IMR-90 (cell line): Measurements from ENCODE around the gene NFIA. TPM values are rescaled to one million over a fixed set of nuclear protein-coding genes. Genes with fewer than 3 reads are reported as not detected.

Experiments used
- ATAC-seq: fragments of 200-7000 bp; cut with Tn5 transposase; 2 replicates; pipeline ENCODE4 v1.9.1; 2020; ENCODE audit warnings: low read depth, mild to moderate bottlenecking, moderate library complexity
- BruUV-seq: library from RNA; stranded (reverse); fragments of 400-500 nt; replicated peaks from 2 replicates; lab custom pipeline; 2021; lab: Mats Ljungman, UMichigan
- CTCF ChIA-PET: fragments of 300-600 bp; formaldehyde crosslinking; extraction: SDS; loops from one replicate; lab custom pipeline; 2021; ENCODE audit warnings: antibody characterized with exemption; lab: Yijun Ruan, JAX
- POLR2A ChIA-PET: fragments of 300-600 bp; sonication (Branson Sonifier 250); formaldehyde crosslinking; loops from one replicate; lab custom pipeline; 2022; ENCODE audit warnings: antibody characterized with exemption; ENCODE audit not compliant: unreplicated experiment; lab: Charles Lee
- DNase-seq: peaks from one replicate; pipeline ENCODE4 v3.0.0; 2013
- H2AFZ ChIP-seq: replicated peaks from 2 replicates; pipeline ENCODE3; 2013; ENCODE audit warnings: low read length, mild to moderate bottlenecking; ENCODE audit not compliant: poor library complexity
- H2AK5ac ChIP-seq: 2 replicates; pipeline ENCODE4 v1.6.1; 2013; ENCODE audit warnings: low read depth, low read length, inconsistent platforms
- H2AK9ac ChIP-seq: replicated peaks from 2 replicates; pipeline ENCODE3; 2013; ENCODE audit warnings: mild to moderate bottlenecking, low read depth, low read length, moderate library complexity; ENCODE audit not compliant: poor library complexity
- H2BK120ac ChIP-seq: 2 replicates; pipeline ENCODE4 v1.6.1; 2013; ENCODE audit warnings: low read depth, low read length, inconsistent platforms
- H2BK15ac ChIP-seq: 3 replicates; pipeline ENCODE4 v1.6.1; 2013; ENCODE audit warnings: low read depth, low read length, inconsistent platforms
- H2BK20ac ChIP-seq: 2 replicates; pipeline ENCODE4 v1.6.1; 2013; ENCODE audit warnings: low read depth, mild to moderate bottlenecking, inconsistent platforms, low read length, moderate library complexity
- H2BK5ac ChIP-seq: 2 replicates; pipeline ENCODE4 v1.6.1; 2013; ENCODE audit warnings: mild to moderate bottlenecking, low read depth, low read length, inconsistent platforms; ENCODE audit not compliant: poor library complexity, severe bottlenecking
- H3K14ac ChIP-seq: replicated peaks from 2 replicates; pipeline ENCODE4 v1.6.1; 2013; ENCODE audit warnings: low read depth, low read length, inconsistent platforms
- H3K18ac ChIP-seq: 2 replicates; pipeline ENCODE4 v1.6.1; 2013; ENCODE audit warnings: low read depth, low read length, control low read depth
- H3K23ac ChIP-seq: 2 replicates; pipeline ENCODE4 v1.6.1; 2013; ENCODE audit warnings: low read depth, low read length, inconsistent platforms
- H3K27ac ChIP-seq: 2 replicates; pipeline ENCODE4 v1.5.1; 2013; ENCODE audit warnings: mild to moderate bottlenecking, control low read depth, low read length; ENCODE audit not compliant: insufficient read depth
- H3K27me3 ChIP-seq: 2 replicates; pipeline ENCODE4 v1.6.1; 2013; ENCODE audit warnings: low read length; ENCODE audit not compliant: control insufficient read depth, insufficient read depth
- H3K36me3 ChIP-seq: 2 replicates; pipeline ENCODE4 v1.6.1; 2013; ENCODE audit warnings: low read length, mixed read lengths; ENCODE audit not compliant: control insufficient read depth, insufficient read depth
- H3K4ac ChIP-seq: 2 replicates; pipeline ENCODE4 v1.6.1; 2013; ENCODE audit warnings: low read depth, low read length, inconsistent platforms
- H3K4me1 ChIP-seq: 2 replicates; pipeline ENCODE4 v1.6.1; 2013; ENCODE audit warnings: low read length, mixed read lengths; ENCODE audit not compliant: control insufficient read depth, insufficient read depth
- H3K4me2 ChIP-seq: 2 replicates; pipeline ENCODE4 v1.6.1; 2013; ENCODE audit warnings: low read depth, mild to moderate bottlenecking, control low read depth, low read length, moderate library complexity
- H3K4me3 ChIP-seq: 2 replicates; pipeline ENCODE4 v1.5.1; 2013; ENCODE audit warnings: low read depth, mild to moderate bottlenecking, control low read depth, low read length, moderate library complexity; ENCODE audit not compliant: insufficient read depth
- H3K56ac ChIP-seq: 2 replicates; pipeline ENCODE4 v1.6.1; 2013; ENCODE audit warnings: low read length, inconsistent platforms; ENCODE audit not compliant: insufficient read depth; ENCODE audit errors: extremely low read depth
- H3K79me1 ChIP-seq, 2 experiments: 2 replicates each; pipeline ENCODE4 v1.6.1; 2013; ENCODE audit warnings: low read length in 2 of 2, inconsistent platforms in 1 of 2, low read depth in 1 of 2
- H3K9ac ChIP-seq: 2 replicates; pipeline ENCODE4 v1.6.1; 2013; ENCODE audit warnings: low read depth, low read length, control low read depth
- H3K9me1 ChIP-seq: 2 replicates; pipeline ENCODE4 v1.6.1; 2013; ENCODE audit warnings: low read length, inconsistent platforms; ENCODE audit not compliant: insufficient read depth
- H3K9me3 ChIP-seq: 2 replicates; pipeline ENCODE4 v1.6.1; 2013; ENCODE audit warnings: low read length; ENCODE audit not compliant: control insufficient read depth, insufficient read depth
- H4K20me1 ChIP-seq: 2 replicates; pipeline ENCODE4 v1.6.1; 2013; ENCODE audit warnings: low read length, inconsistent platforms; ENCODE audit not compliant: insufficient read depth
- H4K5ac ChIP-seq: 2 replicates; pipeline ENCODE4 v1.6.1; 2013; ENCODE audit warnings: mild to moderate bottlenecking, low read depth, low read length, control low read depth
- H4K8ac ChIP-seq, 2 experiments: 2 replicates each; pipeline ENCODE4 v1.6.1; 2013; ENCODE audit warnings: low read depth in 2 of 2, low read length in 2 of 2, control low read depth in 1 of 2, inconsistent platforms in 1 of 2
- H4K91ac ChIP-seq: 2 replicates; pipeline ENCODE4 v1.6.1; 2013; ENCODE audit warnings: low read depth, low read length, inconsistent platforms; ENCODE audit not compliant: insufficient read depth
- BHLHE40 ChIP-seq: fragments of 150-350 bp; IDR thresholded peaks from 2 replicates; pipeline ENCODE4 v1.6.1; 2016; ENCODE audit warnings: mild to moderate bottlenecking, low read depth, low read length
- CEBPB ChIP-seq: IDR thresholded peaks from 2 replicates; pipeline ENCODE4 v1.6.1; 2012; ENCODE audit warnings: low read depth, low read length, improper control_type of control experiment
- CTCF ChIP-seq: conservative IDR thresholded peaks from 2 replicates; pipeline ENCODE4 v1.5.1; 2012; ENCODE audit warnings: mild to moderate bottlenecking, low read depth, low read length, improper control_type of control experiment
- ELK1 ChIP-seq: fragments of 150-350 bp; IDR thresholded peaks from 2 replicates; pipeline ENCODE4 v1.6.1; 2016; ENCODE audit warnings: low read depth, mild to moderate bottlenecking, low read length, moderate library complexity, borderline replicate concordance
- FOS ChIP-seq: fragments of 150-350 bp; IDR thresholded peaks from 2 replicates; pipeline ENCODE4 v1.6.1; 2016; ENCODE audit warnings: low read depth, low read length
- MAFK ChIP-seq: IDR thresholded peaks from 2 replicates; pipeline ENCODE4 v1.6.1; 2012; ENCODE audit warnings: low read depth, low read length, improper control_type of control experiment
- MAZ ChIP-seq: IDR thresholded peaks from 2 replicates; pipeline ENCODE4 v1.6.1; 2012; ENCODE audit warnings: low read depth, mild to moderate bottlenecking, low read length, improper control_type of control experiment, moderate library complexity, borderline replicate concordance
- MXI1 ChIP-seq: IDR thresholded peaks from 2 replicates; pipeline ENCODE4 v1.6.1; 2012; ENCODE audit warnings: low read depth, mild to moderate bottlenecking, low read length, moderate library complexity, borderline replicate concordance
- NFE2L2 ChIP-seq: fragments of 150-350 bp; IDR thresholded peaks from 2 replicates; pipeline ENCODE4 v1.6.1; 2016; ENCODE audit warnings: low read depth, mild to moderate bottlenecking, low read length
- POLR2A ChIP-seq: IDR thresholded peaks from 2 replicates; pipeline ENCODE4 v1.6.1; 2012; ENCODE audit warnings: mild to moderate bottlenecking, low read depth, low read length
- RAD21 ChIP-seq: IDR thresholded peaks from 2 replicates; pipeline ENCODE4 v1.6.1; 2012; ENCODE audit warnings: low read length, improper control_type of control experiment
- RCOR1 ChIP-seq: IDR thresholded peaks from 2 replicates; pipeline ENCODE4 v1.6.1; 2012; ENCODE audit warnings: mild to moderate bottlenecking, low read length, improper control_type of control experiment; ENCODE audit not compliant: insufficient replicate concordance
- RFX5 ChIP-seq: IDR thresholded peaks from 2 replicates; pipeline ENCODE4 v1.8.0; 2012; ENCODE audit warnings: low read depth, mild to moderate bottlenecking, low read length, moderate library complexity
- SMC3 ChIP-seq: fragments of 150-350 bp; IDR thresholded peaks from 2 replicates; pipeline ENCODE4 v1.6.1; 2016; ENCODE audit warnings: low read depth, mild to moderate bottlenecking, antibody characterized with exemption, low read length, moderate library complexity
- USF2 ChIP-seq: fragments of 150-350 bp; IDR thresholded peaks from 2 replicates; pipeline ENCODE4 v1.6.1; 2017; ENCODE audit warnings: mild to moderate bottlenecking, antibody characterized with exemption, low read length, low read depth
- WGBS, 2 experiments: methylation state at CpG; one replicate each; pipeline versions ENCODE4 v1.1.5 to v1.1.7; 2013; ENCODE audit warnings: missing lambda C conversion rate in 2 of 2; ENCODE audit not compliant: insufficient read length in 1 of 2; ENCODE audit errors: extremely low coverage in 2 of 2; 5-methylcytosine and 5-hydroxymethylcytosine counted together
- dilution Hi-C: fragments of 300-500 bp; cut with HindIII; formaldehyde crosslinking; loops from one replicate; pipeline ENCODE4 v1.14.3; 2018; ENCODE audit warnings: low sequenced_read_pairs; ENCODE audit not compliant: unreplicated experiment
- in situ Hi-C: fragments of 300-500 bp; cut with MboI; formaldehyde crosslinking; loops from 3 replicates; pipeline ENCODE4 v1.14.3; 2019; ENCODE audit warnings: low sequenced_read_pairs, inconsistent platforms, mixed read lengths
- intact Hi-C: fragments of 100-400 bp; cut with micrococcal nuclease; formaldehyde crosslinking; loops from 2 replicates; pipeline ENCODE4 v1.10.0; 2022
- polyA plus RNA-seq, 3 experiments: library from polyadenylated mRNA; depleted of rRNA; stranded (reverse); fragments of >200 nt; gene quantifications; 2 replicates each; pipeline ENCODE4 v1.2.3, GENCODE V29; 2012; ENCODE audit warnings: low replicate concordance in 1 of 3
- total RNA-seq: library from RNA; depleted of rRNA; stranded (reverse); fragments of >200 nt; gene quantifications from 2 replicates; pipeline ENCODE4 v1.2.3, GENCODE V29; 2012

NFIA gene
- total and polyA plus RNA-seq, 2 of the 4 experiments (the other 2 are of a cell fraction) = 1.6 to 2.2 TPM

- H3K4me2 ChIP-seq = no peak overlapping the region
- H4K91ac ChIP-seq = no peak overlapping the region
- no peak overlapping the region for H2AK5ac ChIP-seq
- no peak overlapping the region for H3K14ac ChIP-seq
- H2BK20ac ChIP-seq = no peak overlapping the region
- dilution Hi-C loops (no loop called here), intact Hi-C loops (loop anchor here (5.0 kb wide), 1 partner anchor 196 kb away; no protein-coding TSS in a partner anchor), in situ Hi-C loops (no loop called here)
- H3K27me3 ChIP-seq = no peaks in the 10 kb centered on the region
- TF ChIP-seq RFX5 (no peak), CEBPB (no peak), NFE2L2 (no peak), RAD21 (no peak), CTCF (no peak), MAFK (no peak), ELK1 (no peak), MAZ (no peak), BHLHE40 (no peak), USF2 (no peak), FOS (no peak), MXI1 (no peak), SMC3 (no peak), POLR2A (no peak), RCOR1 (no peak)
- no peak overlapping the region for H3K56ac ChIP-seq
- H2AK9ac ChIP-seq = no peak overlapping the region
- no peaks in the 10 kb centered on the region for H3K79me1 ChIP-seq
- no peak for DNase-seq
- no peaks in the 10 kb centered on the region for H3K36me3 ChIP-seq
- no peak overlapping the region for H4K5ac ChIP-seq
- H2BK5ac ChIP-seq = no peak overlapping the region
- H3K18ac ChIP-seq = no peak overlapping the region
- POLR2A ChIA-PET = no interaction called here
- no peak overlapping the region for H2AFZ ChIP-seq
- ATAC-seq = no peak
- H3K9me1 ChIP-seq = no peaks in the 10 kb centered on the region
- no TSS peak for BruUV-seq
- H3K4ac ChIP-seq = no peak overlapping the region
- no peak overlapping the region for H2BK120ac ChIP-seq
- no peak overlapping the region for H3K4me3 ChIP-seq
- CTCF ChIA-PET = no interaction called here
- H4K20me1 ChIP-seq = no peaks in the 10 kb centered on the region
- H3K9me3 ChIP-seq = no peaks in the 10 kb centered on the region
- no peak overlapping the region for H4K8ac ChIP-seq
- WGBS, 2 experiments = no CpG with 5 or more reads among the region's 4 CpGs
- peaks cover 2% of the 10 kb centered on the region; the same call in 1 of the 2 replicates for H3K4me1 ChIP-seq
- H3K23ac ChIP-seq = no peak overlapping the region
- no peak overlapping the region for H3K9ac ChIP-seq
- no peak overlapping the region for H2BK15ac ChIP-seq
- H3K27ac ChIP-seq = no peak overlapping the region
Measured at GRCh38 chr1:61273167-61273705, 190.9 kb downstream of the NFIA start.
